Prostate gland (tissue), 2 donors: ENCODE data around the gene TRAPPC14. TPM values are rescaled to one million over a fixed set of nuclear protein-coding genes. Genes with fewer than 3 reads are reported as not detected.
"Not testable (repeated sequence)": the region's sequence is repeated elsewhere in the genome, so short reads cannot be mapped to it uniquely, and the experiment has no call there.

Experiments used
- DNase-seq: peaks from one replicate; pipeline ENCODE4 v3.0.0-alpha.2; 2019; ENCODE audit warnings: low spot score
- H3K27ac ChIP-seq, 2 donors: fragments of 200-600 bp; sonication (generic); 2 replicates each; pipeline ENCODE4 v1.5.1; 2017 to 2019
- H3K27me3 ChIP-seq: fragments of 200-600 bp; sonication (generic); replicated peaks from 2 replicates; pipeline ENCODE4 v1.5.1; 2019; ENCODE audit not compliant: insufficient read depth
- H3K36me3 ChIP-seq, 2 donors: fragments of 200-600 bp; sonication (generic); 1 replicate in 1 of 2; 2 replicates in 1 of 2; pipeline versions ENCODE4 v1.5.1 to v1.8.1; 2017 to 2019
- H3K4me1 ChIP-seq: fragments of 200-600 bp; sonication (generic); replicated peaks from 2 replicates; pipeline ENCODE4 v1.5.1; 2019
- H3K4me3 ChIP-seq, 2 donors: fragments of 200-600 bp; sonication (generic); 2 replicates each; pipeline ENCODE4 v1.5.1; 2017 to 2019
- H3K9me3 ChIP-seq: fragments of 200-600 bp; sonication (generic); 2 replicates; pipeline ENCODE4 v1.5.1; 2017
- POLR2A ChIP-seq: fragments of 450-650 bp; IDR thresholded peaks from one replicate; pipeline ENCODE4 v1.6.1; 2016; ENCODE audit warnings: antibody characterized with exemption, mild to moderate bottlenecking
- POLR2AphosphoS5 ChIP-seq: sonication (generic); formaldehyde crosslinking; IDR thresholded peaks from one replicate; pipeline ENCODE4 v1.6.1; 2017; ENCODE audit warnings: antibody characterized with exemption
- WGBS: methylation state at CpG from one replicate; pipeline ENCODE4 v1.1.5; 2018; 5-methylcytosine and 5-hydroxymethylcytosine counted together
- intact Hi-C: fragments of 100-400 bp; cut with DNase I; formaldehyde crosslinking; loops from one replicate; pipeline ENCODE4 v1.14.2; 2022
- total RNA-seq, 2 donors: library from RNA; depleted of rRNA; stranded (reverse); fragments of >200 nt; gene quantifications; one replicate each; pipeline ENCODE4 v1.1.0, GENCODE V29; 2016
- TF ChIP-seq, protein P1 (sequence below), 4 experiments: fragments of 200-600 bp in 2 of 4; fragments of 450-650 bp in 2 of 4; sonication (generic) in 2 of 4; IDR thresholded peaks; 1 replicate in 3 of 4; 2 replicates in 1 of 4; pipeline ENCODE4 v1.5.1; 2016 to 2019; ENCODE audit warnings: antibody characterized with exemption in 4 of 4, mild to moderate bottlenecking in 2 of 4, moderate library complexity in 2 of 4

TRAPPC14 gene
- total RNA-seq, 2 donors from 2014 or later: 21.2 to 43.4 TPM

DNA sequence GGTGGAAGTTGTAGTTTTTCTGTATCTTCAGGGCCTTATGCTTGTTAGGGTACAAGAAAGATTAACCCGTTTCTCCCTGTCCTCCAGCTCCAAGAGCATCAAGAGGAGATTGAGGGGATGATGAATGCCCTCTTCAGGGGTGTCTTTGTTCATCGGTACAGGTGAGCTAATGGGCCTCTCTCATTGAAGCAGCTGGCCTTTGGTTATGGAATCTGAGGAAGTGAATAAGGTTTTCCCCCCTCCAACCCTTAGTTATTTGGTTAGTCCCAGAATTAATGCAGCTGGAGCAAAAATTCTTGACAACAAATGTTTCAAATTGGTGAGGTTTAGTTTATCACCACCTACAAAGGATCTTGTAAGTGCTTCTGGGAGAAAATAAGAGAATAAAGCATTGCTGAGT, 36.7 kb upstream of the TRAPPC14 start:
- TF ChIP-seq POLR2AphosphoS5 (no peak), POLR2A (no peak)
- TF ChIP-seq, protein P1, sequence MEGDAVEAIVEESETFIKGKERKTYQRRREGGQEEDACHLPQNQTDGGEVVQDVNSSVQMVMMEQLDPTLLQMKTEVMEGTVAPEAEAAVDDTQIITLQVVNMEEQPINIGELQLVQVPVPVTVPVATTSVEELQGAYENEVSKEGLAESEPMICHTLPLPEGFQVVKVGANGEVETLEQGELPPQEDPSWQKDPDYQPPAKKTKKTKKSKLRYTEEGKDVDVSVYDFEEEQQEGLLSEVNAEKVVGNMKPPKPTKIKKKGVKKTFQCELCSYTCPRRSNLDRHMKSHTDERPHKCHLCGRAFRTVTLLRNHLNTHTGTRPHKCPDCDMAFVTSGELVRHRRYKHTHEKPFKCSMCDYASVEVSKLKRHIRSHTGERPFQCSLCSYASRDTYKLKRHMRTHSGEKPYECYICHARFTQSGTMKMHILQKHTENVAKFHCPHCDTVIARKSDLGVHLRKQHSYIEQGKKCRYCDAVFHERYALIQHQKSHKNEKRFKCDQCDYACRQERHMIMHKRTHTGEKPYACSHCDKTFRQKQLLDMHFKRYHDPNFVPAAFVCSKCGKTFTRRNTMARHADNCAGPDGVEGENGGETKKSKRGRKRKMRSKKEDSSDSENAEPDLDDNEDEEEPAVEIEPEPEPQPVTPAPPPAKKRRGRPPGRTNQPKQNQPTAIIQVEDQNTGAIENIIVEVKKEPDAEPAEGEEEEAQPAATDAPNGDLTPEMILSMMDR (IDR thresholded peaks at IDR 0.05): no peak
- no peaks in the 10 kb centered on the region for H3K27me3 ChIP-seq
- H3K36me3 ChIP-seq: no peaks in the 10 kb centered on the region
- intact Hi-C loops: no loop called here
- H3K4me3 ChIP-seq: no peak overlapping the region
- no peak for DNase-seq
- H3K9me3 ChIP-seq: no peaks in the 10 kb centered on the region
- 83% methylated on average over 2 of the region's 2 CpGs for WGBS
- no peak overlapping the region for H3K27ac ChIP-seq
- H3K4me1 ChIP-seq: no peaks in the 10 kb centered on the region

DNA sequence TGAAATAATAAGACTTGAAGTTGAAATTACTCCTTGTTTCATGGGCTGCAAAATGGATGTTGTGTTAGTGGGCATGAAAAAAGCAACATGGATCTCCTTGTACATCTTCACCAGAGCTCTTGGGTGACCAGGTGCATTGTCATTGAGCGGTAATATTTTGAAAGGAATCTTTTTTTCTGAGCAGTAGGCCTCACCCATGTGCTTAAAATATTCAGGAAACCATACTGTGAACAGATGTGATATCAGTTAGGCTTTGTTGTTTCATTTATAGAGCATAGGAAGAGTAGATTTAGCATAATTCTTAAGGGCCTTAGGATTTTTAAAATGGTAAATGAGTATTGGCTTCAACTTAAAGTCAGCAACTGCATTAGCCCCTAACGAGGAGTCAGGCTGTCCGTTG, 34.4 kb upstream of the TRAPPC14 start:
- Histone ChIP-seq H3K27ac (no peak overlapping the region), H3K27me3 (no peaks in the 10 kb centered on the region), H3K4me1 (no peaks in the 10 kb centered on the region), H3K9me3 (no peaks in the 10 kb centered on the region), H3K36me3 (no peaks in the 10 kb centered on the region), H3K4me3 (no peak overlapping the region)
- 80% methylated on average over 3 of the region's 3 CpGs for WGBS
- intact Hi-C loops: no loop called here
- DNase-seq: no peak
- no peak for TF ChIP-seq POLR2A
- TF ChIP-seq POLR2AphosphoS5: no peak
- TF ChIP-seq, protein P1 (IDR thresholded peaks at IDR 0.05): no peak

DNA sequence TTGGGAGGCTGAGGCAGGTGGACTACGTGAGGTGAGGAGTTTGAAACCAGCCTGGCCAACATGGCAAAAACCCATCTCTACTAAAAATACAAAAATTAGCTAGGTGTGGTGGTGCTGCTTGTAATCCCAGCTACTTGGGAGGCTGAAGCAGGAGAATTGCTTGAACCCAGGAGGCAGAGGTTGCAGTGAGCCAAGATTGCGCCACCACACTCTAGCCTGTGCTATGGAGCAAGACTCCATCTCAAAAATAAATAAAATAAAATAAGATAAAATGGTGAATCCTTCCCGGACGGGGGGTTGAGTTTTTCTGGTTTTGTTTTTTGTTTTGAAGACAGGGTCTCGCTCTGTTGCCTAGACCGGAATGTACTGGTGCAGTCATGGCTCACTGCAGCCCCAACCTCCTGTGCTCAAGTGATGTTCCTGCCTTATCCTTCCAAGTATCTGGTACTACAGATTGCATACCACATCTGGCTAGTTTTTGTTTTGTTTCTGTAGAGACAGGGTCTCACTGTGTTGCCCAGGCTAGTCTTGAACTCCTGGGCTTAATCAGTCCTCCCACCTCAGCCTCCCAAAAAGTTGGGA, 33.8 kb upstream of the TRAPPC14 start:
- H3K9me3 ChIP-seq, H3K4me1 ChIP-seq, intact Hi-C loops, DNase-seq, H3K27ac ChIP-seq, H3K4me3 ChIP-seq, H3K36me3 ChIP-seq, H3K27me3 ChIP-seq: not testable (repeated sequence)
- WGBS: 91% methylated on average over 6 of the region's 6 CpGs

DNA sequence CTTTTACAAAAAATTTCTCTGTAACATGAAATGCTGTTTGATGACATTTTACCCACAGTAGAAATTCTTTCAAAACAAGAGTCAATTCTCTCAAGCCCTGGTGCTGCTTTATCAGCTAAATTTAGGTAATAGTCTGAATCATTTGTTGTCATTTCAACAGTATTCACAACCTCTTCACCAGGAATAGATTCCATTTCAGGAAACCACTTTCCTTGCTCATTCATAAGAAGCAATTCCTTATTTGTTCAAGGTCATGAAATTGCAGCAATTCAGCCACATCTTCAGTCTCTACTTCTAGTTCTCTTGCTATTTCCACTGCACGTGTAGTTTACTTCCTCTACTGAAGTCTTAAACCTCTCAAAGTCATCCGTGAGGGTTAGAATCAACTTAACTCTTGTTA, 33.3 kb upstream of the TRAPPC14 start:
- TF ChIP-seq, protein P1 (IDR thresholded peaks at IDR 0.05): no peak
- no peak for TF ChIP-seq POLR2AphosphoS5
- TF ChIP-seq POLR2A: no peak
- no peak overlapping the region for H3K27ac ChIP-seq
- no peaks in the 10 kb centered on the region for H3K4me1 ChIP-seq
- H3K9me3 ChIP-seq: no peaks in the 10 kb centered on the region
- intact Hi-C loops: no loop called here
- H3K36me3 ChIP-seq: no peaks in the 10 kb centered on the region
- no peak overlapping the region for H3K4me3 ChIP-seq
- WGBS: 57% methylated on average over 2 of the region's 2 CpGs
- no peak for DNase-seq
- H3K27me3 ChIP-seq: no peaks in the 10 kb centered on the region

DNA sequence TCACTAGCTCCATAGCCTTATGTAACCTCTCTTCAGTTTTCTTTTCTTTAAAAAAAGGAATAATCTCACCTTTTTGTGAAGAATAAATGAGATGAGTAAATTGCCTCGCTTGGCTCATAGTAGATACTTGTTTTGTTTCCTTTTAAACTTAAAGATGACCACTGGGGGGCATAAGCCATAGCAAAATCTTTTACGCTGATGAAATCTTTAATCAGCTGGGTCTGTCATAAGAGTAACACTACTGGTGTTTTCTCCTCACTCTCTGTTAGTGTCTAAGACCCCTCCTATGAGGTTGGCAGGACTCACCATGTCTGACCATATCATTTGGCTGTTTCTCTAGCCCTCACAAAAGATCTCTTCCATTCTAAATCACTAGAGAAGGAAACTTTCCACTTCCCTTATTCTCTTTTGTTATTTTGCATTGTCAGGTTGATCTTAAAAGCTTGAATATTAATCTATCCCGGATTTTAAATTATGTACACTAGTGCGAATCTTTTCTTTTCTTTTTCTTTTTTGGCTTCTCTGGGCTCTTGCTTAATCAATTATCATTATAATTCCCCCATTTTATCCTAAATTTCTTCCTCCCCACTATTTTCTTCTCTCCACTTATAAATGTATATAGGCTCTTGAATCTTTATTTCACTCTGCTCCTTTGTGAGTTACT, 31.7 kb upstream of the TRAPPC14 start:
- 64% methylated on average over 4 of the region's 4 CpGs for WGBS
- no peak overlapping the region for H3K27ac ChIP-seq

More for the DNA sequence above, 31.7 kb upstream of the TRAPPC14 start:
- Histone ChIP-seq H3K36me3 (no peaks in the 10 kb centered on the region), H3K27me3 (no peaks in the 10 kb centered on the region), H3K9me3 (no peaks in the 10 kb centered on the region), H3K4me3 (no peak overlapping the region), H3K4me1 (no peaks in the 10 kb centered on the region)
- DNase-seq: no peak
- no peak for TF ChIP-seq POLR2A
- TF ChIP-seq, protein P1 (IDR thresholded peaks at IDR 0.05): peak in 2 of 4 experiments; percentile 18 to 24
- intact Hi-C loops: no loop called here
